Measurements from ENCODE around the gene MPHOSPH8.

MPHOSPH8 gene, protein sequence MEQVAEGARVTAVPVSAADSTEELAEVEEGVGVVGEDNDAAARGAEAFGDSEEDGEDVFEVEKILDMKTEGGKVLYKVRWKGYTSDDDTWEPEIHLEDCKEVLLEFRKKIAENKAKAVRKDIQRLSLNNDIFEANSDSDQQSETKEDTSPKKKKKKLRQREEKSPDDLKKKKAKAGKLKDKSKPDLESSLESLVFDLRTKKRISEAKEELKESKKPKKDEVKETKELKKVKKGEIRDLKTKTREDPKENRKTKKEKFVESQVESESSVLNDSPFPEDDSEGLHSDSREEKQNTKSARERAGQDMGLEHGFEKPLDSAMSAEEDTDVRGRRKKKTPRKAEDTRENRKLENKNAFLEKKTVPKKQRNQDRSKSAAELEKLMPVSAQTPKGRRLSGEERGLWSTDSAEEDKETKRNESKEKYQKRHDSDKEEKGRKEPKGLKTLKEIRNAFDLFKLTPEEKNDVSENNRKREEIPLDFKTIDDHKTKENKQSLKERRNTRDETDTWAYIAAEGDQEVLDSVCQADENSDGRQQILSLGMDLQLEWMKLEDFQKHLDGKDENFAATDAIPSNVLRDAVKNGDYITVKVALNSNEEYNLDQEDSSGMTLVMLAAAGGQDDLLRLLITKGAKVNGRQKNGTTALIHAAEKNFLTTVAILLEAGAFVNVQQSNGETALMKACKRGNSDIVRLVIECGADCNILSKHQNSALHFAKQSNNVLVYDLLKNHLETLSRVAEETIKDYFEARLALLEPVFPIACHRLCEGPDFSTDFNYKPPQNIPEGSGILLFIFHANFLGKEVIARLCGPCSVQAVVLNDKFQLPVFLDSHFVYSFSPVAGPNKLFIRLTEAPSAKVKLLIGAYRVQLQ

GRCh38 chr13:19633479-19634255, at the start of gene MPHOSPH8:
Gene MPHOSPH8 (plus strand): TSS chr13:19633659. CDS start chr13:19633749, 90 bp downstream.
- peak; percentile 96 for DNase-seq (ENCODE audit: low spot score)

DNA sequence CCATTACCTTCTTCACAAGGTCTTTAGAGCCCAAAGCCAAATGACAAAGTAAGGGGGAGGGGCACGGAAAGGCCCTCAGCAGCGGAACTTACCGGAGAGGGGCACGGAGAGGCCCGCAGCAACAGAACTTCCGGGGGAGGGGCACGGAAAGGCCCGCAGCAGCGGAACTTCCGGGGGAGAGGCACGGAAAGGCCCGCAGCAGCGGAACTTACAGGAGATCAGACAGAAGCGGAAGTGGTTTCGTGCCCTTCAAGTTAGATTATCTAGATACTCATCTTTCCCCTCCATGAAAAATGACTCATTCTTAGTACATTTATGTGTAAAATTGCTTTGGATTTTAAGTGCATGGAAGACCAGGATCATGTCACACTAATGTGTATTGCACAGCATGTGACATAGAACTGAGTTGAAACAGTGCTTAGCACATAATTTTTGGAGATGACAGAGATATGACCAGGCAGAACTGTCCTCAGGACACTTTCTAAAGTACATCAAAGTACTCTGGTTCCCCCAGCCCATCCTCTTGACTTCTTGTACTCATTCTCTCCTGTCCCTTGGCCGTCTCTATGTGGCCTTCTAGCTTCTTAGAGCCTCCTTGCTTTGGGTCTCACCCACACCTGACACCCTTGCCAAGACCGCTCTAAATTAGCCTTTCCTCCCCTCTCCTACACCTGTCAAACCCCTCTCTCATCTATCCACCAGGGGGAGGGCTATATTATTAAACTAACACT, 46.4 kb upstream of the MPHOSPH8 start:
- no peak for DNase-seq (ENCODE audit: low spot score)

GRCh38 chr13:19587635-19588300, 45.7 kb upstream of the MPHOSPH8 start:
- peak; percentile 77 for DNase-seq (ENCODE audit: low spot score)

DNA sequence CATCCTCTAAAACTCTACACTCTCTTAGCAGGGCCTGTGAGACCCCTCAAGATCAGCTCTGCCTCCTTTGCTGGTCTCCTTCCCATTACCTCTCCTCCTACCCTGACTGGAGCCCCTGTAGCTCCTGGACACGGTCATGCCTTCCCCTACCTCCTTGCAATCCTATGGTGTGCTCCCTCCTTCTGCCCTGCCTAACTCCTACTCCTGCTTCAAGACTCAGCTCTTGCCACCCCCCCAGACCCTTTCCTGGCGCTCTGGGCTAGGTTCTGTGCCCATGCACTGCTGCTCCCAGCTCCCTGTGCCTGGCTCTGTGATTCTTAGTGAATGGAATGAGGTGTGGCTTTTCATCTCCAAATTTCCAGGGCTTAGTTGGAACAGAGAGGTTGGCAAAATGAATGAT, 44.1 kb upstream of the MPHOSPH8 start:
- no peak for DNase-seq (ENCODE audit: low spot score)

GRCh38 chr13:19590423-19590822, 43.0 kb upstream of the MPHOSPH8 start:
- DNase-seq (ENCODE audit: low spot score) = no peak

DNA sequence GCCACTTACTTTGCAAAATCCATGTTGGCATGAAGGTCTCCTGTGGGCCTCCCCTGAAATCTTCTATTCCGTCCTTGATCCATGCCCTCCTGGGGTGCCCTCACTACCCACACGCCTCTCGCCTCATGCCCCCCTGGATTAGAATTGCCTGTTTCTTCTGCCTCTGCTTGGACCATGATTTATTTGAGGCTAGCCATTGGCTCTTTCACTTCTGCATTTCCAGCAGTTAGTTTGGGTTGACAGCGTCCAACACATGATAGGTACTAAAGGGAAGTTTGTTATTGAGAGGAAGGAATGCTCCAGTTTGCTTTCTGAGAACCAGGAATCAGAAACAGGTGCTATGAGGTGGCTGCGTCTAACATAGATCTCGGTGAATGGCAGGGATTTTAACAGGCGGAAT, 41.6 kb upstream of the MPHOSPH8 start:
- DNase-seq (ENCODE audit: low spot score) = peak; percentile 30

- DNase-seq (ENCODE audit: low spot score) = no peak
Observed at GRCh38 chr13:19592657-19593180, 40.7 kb upstream of the MPHOSPH8 start.

GRCh38 chr13:19596086-19596485, 37.4 kb upstream of the MPHOSPH8 start:
- DNase-seq (ENCODE audit: low spot score) = no peak

DNA sequence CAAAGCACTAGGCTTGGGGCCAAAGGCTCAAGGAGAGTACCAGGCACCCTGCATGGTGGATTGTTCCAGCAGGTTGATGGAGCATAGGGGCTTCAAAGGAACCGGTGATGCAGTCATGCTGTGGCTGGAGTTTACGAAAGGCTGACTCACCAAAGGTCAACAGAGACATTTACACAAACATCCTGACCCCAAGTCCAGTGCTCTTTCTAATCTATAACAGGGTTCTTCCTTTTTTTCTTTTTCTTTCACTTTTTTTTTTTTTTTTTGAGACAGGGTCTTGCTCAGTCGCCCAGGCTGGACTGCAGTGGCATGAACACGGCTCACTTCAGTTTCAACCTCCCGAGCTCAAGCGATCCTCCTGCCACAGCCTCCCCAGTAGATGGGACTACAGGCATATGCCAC, 36.5 kb upstream of the MPHOSPH8 start:
- no peak for DNase-seq (ENCODE audit: low spot score)

DNA sequence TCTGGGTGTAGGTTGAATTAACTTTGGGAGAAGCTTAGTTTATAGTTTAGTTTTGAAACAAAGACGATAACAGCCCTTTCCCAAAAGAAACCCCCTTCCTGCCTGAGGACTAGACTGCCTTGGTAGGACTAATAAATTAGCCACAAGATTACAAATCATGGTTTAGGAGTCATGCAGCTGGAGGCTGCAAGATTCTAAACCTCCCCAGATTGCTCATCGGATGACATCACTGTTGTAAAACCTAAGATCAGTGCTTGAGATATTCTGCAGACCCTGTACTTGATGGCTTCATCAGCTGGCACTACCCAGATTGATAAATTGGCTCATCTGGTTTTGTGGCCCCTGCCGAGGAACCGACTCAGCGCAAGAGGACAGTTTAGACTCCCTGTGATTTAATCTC, 35.9 kb upstream of the MPHOSPH8 start:
- no peak for DNase-seq (ENCODE audit: low spot score)

GRCh38 chr13:19601749-19602725, 31.4 kb upstream of the MPHOSPH8 start:
- no peak for DNase-seq (ENCODE audit: low spot score)

DNA sequence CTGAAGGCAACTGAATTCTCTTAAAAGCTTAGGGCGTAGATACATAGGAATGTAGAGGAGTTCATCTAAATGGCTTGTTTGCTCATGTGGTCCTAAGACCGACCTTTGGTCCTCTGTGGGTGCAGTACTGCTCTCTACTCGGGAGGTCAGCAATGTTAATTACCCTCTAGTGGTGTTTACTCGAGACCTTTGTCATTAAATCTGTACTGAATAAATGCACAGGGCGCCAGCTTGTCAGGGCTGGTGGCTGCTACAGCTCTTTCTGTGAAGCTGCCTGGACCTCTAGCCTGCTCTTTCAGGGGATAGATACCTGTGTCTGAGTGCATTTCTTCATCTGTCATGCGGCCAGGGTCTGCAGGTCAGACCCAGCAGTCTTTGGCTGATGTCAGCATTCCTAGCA, 29.2 kb upstream of the MPHOSPH8 start:
- DNase-seq (ENCODE audit: low spot score) = no peak

- DNase-seq (ENCODE audit: low spot score) = no peak
Observed at GRCh38 chr13:19605161-19605955, 28.1 kb upstream of the MPHOSPH8 start.

- DNase-seq (ENCODE audit: low spot score) = no peak
Observed at GRCh38 chr13:19606152-19606551, 27.3 kb upstream of the MPHOSPH8 start.

GRCh38 chr13:19606737-19607136, 26.7 kb upstream of the MPHOSPH8 start:
- no peak for DNase-seq (ENCODE audit: low spot score)

DNA sequence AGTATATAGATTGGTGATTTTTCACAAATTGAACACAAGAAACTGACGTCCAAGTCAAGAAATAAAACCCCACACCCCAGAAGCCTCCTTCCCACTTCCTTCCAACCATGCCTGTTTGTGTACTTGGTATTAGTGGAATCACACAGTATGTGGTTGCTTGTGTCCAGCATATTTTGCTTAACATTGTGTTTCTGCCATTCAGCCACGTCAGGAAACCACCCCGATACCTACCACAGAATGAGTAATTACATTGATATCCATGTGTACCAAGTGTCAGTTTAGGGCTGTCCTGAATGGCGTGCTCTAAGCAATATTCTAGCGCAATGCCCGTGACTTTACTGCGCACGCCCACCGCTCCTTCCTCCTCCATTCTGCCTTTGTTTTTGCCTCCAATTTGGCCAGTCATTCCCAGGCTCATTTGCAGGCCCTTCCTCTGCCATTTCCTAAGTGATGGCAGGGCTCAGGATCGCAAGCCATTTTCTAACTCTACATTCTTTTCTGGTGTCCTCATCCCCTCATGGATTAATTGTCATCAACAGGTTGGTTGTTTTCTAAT, 25.9 kb upstream of the MPHOSPH8 start:
- DNase-seq (ENCODE audit: low spot score) = no peak

DNA sequence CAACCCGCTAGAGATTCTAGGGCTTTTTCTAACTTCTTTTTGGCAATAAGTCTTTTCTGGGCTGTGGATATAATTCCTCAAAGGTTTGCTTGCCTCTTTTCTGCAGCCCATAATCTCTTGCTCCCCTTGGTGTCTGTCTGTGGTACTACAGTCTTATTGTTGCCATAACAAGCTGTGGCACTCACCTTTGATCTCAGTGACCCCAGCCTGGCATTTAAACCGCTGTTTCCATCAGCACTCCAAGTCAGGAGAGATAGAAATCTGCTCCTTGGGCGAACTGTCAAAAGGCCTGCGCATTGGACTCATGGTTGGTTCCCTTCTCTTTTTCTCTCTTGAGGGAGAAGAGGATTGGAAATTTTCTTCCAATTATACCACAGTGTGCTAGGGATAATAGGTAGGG, 14.5 kb upstream of the MPHOSPH8 start:
- no peak for DNase-seq (ENCODE audit: low spot score)

DNA sequence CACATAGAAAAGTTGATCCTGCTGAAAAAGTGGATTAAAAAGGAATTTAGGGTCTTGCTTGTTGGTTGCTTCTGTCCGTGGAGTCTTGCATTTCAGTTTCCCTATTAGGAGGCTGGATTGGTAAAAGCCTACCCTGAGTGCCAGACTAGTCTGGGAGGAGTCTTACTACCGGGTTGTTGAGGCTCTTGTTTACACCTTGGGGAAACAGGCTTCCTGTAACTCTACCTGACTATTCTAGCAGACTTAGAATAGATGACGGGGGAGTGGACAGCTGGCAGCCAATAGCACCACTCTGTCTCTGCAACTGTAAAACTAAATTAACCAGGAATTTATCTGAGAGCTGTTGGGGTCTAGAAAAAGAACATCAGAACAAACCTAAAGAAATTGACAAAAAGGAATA, 11.3 kb upstream of the MPHOSPH8 start:
- DNase-seq (ENCODE audit: low spot score) = no peak

Data from pons (tissue), 1 donor.